HTR-8/SVneo (cell line): ENCODE data around the gene UCN2.
"Not testable (repeated sequence)": the region's sequence is repeated elsewhere in the genome, so short reads cannot be mapped to it uniquely, and the experiment has no call there.

Experiments used
- DNase-seq: peaks from one replicate; pipeline ENCODE4 v3.0.0; 2011; ENCODE audit warnings: low spot score, mixed read lengths; ENCODE audit not compliant: insufficient read length
- FAIRE-seq: peaks from 2 replicates; lab custom pipeline; 2011; peaks lifted over from hg19 to GRCh38; lab: Jason Lieb, UNC

Gene UCN2

DNA sequence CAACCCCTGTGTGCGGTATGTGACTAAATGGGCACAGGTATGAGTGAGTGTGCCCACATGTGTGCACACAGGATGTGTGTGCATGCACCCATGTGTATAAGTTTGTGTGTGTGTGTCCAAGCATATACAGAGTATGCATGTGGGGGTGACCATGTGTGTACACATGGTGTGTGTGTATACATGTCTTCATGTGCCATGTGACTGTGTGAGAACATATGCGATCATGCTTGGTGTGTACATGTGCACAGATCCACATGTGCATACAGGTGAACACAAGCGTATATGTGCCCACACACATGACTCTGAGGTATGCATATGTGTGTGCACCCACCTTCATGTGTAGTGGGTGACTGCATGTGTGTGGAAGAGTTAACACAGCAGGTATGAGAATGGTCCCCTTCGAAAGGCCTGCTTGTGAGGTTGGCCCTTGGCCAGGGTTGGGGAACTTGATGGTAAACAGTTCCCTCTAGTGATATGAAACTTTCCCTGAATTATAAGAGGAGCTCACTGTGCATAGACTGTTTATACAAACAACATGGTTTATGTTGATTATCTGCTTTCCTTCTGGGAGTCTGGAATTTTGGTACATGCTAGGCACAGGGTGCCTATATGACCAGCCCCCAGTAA lies 17.3 kb downstream of the UCN2 start:
- DNase-seq = no peak
- FAIRE-seq = peak; percentile 92

DNA sequence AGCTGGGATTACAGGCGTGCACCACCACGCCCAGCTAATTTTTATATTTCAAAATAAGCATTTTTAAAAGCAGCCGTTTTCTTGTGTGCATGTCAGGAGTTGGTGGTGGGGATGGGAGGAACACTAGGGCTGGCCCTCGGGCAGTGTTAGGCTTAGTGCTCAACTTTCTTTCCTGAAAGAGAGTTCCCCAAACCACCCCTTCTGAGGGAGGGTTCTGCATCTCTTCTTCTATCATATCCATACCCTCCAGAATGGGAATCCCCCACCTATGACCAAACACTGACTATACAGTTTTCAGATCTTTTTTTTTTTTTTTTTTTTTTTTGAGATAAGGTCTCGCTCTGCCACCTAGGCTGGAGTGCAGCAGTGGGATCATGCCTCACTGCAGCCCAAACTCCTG lies 19.4 kb downstream of the UCN2 start:
- FAIRE-seq = no peak

DNA sequence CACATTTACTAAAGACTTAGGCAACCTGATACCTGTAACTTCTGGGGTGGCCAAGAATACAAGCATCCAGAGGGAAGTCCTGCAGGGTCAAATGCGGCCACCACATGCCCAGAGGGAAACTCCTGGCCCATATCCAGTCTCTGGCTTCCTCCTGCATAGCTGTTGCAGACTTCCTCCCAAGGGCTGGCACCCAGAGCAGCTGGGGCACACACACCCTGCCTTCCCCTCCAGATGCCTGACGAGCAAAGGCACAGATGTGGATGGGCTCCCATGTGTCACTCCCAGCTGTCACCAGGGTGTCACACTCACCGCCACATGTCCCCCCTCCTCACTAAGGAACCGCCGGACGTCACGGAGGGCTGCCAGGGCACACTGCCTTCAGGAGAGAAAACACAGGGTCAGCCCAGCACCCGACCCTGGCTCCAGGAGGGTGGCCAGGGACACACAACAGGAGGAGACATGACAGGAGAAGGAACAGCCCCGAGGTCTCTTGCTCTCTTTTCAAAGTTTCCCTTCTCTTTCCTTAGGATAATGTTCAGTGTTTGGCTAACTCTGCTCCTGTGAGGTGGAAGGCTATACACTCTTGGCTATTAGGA lies 20.2 kb downstream of the UCN2 start:
- no peak for FAIRE-seq
- no peak for DNase-seq

More for the DNA sequence above, 19.4 kb downstream of the UCN2 start:
- no peak for DNase-seq

DNA sequence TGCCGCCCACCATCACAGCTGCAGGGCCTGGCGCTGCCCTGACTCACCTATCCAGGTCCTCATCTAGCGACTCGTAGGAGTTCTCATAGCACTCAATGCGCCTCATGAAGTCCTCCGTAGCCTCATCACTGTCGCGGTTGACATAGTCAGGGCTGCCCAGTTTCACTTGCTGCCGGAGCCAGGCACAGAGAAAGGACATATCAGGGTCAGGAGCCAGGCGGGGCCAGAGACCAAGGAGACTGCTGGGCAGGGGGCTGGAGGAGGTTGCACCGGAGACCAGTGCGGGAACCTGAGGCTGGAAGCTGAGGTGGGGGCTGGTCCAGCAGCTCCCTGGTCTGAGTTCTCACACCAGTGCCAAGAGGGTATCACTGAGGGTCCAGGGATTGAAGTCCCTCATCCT lies 25.1 kb downstream of the UCN2 start:
- FAIRE-seq (no peak), DNase-seq (no peak)

DNA sequence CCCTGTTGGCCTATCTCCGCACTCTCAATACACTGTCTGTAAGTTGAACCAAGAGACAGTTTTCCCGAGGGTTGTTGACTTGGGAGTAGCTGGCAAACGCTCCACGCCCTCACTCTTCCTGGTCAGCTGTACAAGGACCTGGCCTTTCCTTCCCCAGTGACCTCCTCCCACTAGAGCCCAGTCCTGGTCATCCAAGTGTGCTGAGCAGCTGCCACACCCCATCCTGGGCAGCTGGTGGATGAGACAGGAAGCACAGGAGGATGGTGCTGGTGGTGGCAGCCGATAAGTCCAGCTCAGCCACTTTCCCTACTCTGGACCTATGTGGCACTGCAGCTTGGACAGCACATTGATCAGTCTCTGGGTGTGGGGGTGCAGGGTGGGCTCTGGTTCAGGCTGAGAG lies 26.8 kb downstream of the UCN2 start:
- FAIRE-seq = peak; percentile 23
- no peak for DNase-seq

DNA sequence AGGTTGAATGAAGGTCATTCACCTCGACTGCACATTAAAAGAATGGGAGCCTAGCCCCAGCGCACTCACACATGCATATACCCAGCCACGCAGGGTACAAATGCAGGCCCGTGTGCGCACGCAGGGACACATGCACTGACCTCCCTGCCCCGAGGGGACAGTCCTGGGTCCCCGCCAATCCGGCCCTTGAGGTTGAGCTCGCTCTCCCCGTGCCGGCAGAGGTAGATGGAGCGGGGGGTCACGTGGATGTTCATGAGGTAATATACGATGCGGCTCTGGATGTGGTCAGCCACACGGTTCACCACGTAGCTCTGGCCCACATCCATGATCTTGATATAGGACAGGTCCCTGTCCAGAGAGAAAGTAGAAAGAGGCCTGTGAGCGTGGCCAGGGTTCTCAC lies 27.5 kb downstream of the UCN2 start:
- FAIRE-seq = no peak
- DNase-seq = no peak

DNA sequence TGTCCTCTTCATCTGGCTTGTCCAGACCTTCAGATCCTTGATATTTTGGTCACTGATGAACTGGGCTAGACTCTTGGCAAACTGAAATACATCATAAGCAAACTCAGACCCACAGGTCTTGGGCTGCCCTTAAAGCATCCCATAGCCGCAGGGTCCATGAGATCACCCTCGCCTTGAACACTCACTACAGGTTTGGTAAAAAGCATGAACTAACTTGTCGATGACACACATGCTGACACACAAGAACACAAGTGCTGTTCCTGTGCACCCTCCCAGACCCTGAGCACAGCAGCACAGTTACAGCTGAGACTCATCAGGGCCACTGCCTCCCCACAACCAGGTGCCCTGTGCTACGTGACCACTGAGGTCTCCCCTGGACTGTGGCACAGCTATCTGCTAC lies 28.0 kb downstream of the UCN2 start:
- FAIRE-seq (peak; percentile 9), DNase-seq (no peak)

DNA sequence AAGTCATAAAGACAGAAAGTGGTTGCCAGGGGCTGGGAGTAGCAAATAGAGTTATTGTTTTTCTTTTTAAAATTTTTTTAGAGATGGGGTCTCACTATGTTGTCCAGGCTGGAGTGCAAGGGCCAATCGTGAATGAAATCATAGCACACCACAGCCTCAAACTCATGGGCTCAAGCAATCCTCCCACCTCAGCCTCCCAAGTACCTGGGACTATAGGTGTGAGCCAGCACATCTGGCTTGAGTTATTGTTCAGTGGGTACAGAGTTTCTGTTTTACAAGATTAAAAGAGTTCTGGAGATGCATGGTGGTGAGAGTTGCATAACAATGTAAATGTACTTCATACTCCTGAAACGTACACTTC lies 30.6 kb downstream of the UCN2 start:
- DNase-seq = no peak
- no peak for FAIRE-seq

DNA sequence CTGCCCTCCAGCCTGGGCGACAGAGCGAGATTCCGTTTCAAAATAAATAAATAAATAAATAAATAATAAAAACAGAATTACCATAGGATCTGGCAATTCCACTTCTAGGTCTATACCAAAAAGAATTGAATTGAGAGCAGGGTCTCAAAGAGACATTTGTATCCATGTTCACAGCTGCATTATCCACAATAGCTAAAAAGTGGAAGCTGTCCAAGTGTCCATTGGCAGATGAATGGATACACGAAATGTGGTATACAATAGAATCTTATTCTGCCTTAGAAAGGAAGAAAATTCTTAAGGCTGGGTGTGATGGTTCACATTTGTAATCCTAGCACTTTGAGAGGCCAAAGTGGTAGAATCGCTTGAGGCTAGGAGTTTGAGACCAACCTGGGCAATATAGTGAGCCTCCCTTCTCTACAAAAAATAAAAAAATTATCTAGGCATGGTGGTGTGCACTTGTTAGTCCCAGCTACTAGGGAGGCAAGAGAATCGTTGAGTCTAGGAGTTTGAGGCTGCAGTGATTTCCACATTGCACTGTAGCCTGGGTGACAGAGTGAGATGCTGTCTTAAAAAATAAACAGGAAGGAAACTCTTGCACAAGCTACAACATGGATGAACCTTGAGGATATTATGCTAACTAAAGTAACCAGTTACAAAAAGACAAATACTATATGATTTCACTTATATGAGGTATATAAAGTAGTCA lies 31.2 kb downstream of the UCN2 start:
- FAIRE-seq = no peak

DNA sequence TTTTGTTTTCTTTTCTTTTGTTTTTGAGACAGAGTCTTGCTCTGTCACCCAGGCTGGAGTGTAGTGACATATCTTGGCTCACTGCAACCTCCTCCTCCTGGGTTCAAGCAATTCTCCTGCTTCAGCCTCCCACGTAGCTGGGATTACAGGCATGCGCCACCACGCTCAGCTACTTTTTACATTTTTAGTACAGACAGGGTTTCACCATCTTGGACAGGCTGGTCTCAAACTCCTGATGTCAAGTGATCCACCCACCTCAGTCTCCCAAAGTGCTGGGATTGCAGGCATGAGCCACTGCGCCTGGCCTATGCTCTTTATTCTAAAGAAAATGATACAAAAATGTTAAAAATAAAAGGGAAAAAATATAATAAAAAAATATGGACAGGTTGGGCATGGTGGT lies 32.9 kb downstream of the UCN2 start:
- not testable (repeated sequence) for FAIRE-seq

More for the DNA sequence above, 31.2 kb downstream of the UCN2 start:
- DNase-seq = no peak

DNA sequence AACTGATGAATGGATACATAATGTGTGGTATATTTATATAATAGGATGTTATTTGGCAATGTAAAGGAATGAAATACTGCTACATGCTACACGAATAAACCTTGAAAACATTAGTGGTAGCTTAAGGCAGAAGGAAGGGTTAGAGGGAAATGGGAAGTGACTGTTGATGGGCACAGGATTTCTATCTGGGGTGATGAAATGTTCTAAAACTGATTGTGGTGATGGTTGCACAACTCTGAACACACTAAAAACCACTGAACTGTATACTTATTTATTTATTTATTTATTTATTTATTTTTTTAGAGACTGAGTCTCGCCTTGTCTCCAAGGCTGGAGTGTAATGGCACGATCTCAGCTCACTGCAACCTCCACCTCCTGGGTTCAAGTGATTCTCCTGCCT lies 34.8 kb downstream of the UCN2 start:
- FAIRE-seq (no peak), DNase-seq (no peak)

More for the DNA sequence above, 32.9 kb downstream of the UCN2 start:
- not testable (repeated sequence) for DNase-seq

DNA sequence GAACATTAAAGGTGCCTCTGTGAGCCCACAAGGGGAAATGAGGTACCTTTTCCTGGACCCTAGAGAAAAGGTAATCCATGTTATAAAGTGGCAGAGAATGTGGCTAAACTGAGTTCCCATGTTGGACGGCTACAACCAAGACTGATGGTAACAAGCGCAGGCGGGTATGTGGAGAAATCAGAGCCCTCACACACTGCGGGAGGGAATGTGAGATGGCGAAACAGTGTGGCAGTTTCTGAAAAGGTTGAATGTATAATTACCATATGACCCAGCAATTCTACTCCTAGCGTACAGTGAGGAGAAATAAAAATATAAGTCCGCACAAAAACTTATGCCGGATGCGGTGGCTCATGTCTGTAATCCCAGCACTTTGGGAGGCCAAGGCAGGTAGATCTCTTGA lies 35.5 kb downstream of the UCN2 start:
- FAIRE-seq = no peak
- DNase-seq = no peak

DNA sequence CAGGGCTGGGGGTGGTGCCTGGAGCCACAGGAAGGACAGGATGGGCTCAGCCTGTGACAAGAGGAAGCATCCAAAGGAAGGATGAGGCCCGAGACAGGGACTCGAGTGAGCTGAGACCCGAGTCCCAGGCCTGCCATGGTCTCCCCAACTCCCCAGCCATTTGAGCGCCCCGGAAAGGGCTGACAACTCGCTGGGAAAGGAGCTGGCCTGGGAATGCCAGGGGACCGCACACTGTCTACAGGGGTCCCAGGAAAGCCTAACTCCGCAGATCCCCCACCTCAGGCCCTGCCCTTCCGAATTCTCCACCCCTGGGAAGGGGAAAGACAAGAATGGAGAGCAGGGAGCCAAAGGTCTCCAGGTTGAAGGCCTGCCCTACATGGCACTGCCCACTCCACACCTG lies 38.6 kb downstream of the UCN2 start:
- DNase-seq (no peak), FAIRE-seq (no peak)

DNA sequence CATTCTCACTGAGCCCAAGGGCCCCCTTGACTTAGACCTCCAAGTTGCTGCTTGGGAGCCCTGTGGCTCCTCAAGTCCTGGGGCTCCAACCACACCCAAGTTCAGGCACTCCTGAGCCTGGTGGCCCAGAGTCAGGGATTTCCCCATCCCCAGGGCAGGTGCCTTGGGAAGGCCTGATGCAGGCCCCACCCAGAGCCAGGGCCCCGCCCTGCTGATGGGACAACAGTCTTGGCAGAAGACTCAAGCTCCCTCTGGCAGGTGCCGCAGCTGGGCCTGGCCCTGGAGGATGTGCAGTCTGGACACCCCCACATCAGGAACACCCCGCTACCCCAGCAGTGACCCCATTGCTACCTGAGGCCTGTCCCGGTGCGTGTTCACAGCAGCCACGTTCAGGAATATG lies 41.9 kb downstream of the UCN2 start:
- no peak for FAIRE-seq
- DNase-seq = no peak

DNA sequence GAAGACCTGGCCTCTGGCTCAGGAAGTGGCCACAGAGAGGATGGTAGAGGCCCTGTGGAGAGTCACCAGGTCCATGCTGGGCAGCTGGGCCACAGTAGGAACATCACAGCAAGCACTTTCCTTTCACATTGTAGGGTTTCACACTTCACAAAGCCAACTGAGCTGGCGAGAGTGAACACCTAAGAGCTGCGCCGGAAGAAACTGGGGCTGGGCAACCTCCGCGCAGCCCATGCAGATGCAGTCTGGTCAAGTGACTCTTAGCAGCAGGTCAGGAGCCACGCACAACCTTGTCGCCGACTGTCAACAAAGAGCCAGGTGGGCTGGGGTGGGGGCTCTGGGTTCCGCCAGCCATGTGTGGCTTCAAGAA lies 44.3 kb downstream of the UCN2 start:
- FAIRE-seq (no peak), DNase-seq (no peak)

DNA sequence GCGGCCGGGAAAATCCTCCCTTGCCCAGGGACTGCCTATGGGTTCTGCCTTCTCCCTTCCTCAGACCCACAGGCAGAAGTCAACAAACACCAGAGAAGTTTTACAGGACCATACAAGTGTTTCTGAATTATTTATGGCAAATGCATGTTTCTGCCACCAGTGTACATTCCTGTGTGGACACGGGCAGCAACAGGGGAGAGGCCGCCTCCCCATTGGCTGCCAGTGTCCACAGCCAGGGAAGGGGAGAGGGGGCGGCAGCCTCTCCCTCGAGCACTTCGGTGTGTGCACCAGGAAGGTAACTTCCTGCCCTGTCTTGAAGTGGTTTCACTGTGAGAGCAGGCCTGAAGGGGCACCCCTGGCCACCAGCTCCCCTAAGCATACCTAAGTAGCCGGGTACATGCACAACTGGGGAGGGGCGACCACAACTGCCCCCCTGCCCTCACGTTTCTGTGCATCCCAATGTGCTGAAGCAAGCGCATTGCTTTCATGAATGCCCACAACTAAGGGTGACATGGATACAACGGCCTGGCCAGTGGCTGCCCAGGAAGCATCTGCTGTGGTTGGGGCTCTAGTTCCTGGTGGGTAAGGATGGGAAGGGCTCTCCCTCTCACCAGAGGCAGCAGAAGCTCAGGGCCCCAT lies 44.8 kb downstream of the UCN2 start:
- FAIRE-seq = no peak
- no peak for DNase-seq

DNA sequence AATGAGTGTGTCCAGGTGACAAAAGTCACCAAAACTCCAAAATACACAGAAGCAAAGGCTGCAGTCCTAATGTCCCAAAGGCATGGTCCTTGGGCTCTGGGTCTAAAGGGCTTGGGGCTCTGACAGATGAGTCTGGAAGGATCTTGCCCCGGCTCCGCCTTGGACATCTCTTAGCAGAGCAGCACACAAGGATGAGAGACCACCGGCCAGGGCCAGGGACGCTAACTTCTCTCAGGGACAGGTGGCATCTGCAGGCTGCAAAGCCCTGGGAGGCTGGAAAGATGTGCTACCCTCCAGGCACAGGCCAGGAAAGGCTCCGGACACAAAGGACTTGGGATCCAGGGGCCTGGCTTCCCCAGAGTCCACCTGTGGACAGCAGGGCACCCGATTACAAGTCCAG lies 45.5 kb downstream of the UCN2 start:
- FAIRE-seq = no peak

DNA sequence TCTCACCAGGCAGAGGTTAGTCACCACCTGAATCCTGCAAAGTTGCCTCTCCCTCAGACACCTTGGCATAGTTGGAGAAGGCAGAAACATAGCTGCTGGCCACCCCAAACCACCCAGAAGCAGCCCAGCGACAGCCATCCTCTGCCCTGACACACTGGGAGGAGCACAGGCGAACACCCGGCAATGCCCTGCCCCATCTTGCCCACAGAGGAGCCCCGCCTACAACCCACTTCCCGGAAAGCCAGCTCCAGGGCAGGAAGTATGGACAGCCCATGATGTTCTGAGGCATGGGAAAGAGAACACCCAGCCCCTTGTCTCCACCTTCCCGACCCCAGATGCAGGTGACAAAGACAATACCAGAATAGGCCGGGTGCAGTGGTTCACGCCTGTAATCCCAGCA lies 47.0 kb downstream of the UCN2 start:
- DNase-seq = no peak
- FAIRE-seq = no peak

More for the DNA sequence above, 45.5 kb downstream of the UCN2 start:
- no peak for DNase-seq

DNA sequence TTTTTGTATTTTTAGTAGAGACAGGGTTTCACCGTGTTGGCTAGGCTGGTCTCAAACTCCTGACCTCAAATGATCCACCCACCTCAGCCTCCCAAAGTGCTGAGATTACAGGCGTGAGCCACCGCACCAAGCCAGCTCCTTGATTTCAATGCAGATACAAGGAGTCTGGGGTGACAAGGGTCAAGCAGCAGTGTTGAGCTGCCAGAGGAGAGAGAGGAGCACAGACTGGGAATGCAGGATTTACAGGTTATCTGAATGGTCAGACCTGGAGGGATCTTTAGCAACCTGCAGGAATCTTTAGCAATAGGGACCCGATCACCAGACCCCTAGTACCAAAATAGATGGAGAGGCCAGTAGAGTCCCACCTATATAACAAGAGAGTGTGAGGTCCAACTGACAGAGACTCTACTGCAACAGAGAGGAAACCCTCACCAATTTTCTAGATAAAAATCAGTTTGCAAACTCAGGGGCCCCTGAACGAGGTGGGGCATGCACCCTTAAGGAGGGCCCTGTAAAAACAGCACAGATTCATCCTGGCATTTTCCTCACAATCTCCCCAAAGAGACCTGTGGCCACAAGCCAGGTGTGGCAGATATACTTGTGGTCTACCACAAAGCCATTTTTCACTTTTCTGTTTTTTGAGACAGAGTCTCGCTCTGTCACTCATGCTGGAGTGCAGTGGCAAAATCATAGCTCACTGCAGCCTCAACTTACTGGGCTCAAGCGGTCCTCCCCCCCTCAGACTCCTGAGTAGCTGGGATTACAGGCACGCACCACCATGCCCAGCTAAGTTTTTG lies 49.0 kb downstream of the UCN2 start:
- FAIRE-seq = no peak
- DNase-seq = no peak
